GM12801 (cell line): Measurements from ENCODE around the gene EXOC2.

Experiments used
- CTCF ChIP-seq: IDR thresholded peaks from one replicate; pipeline ENCODE4 v1.5.1; 2011; ENCODE audit warnings: control low read depth; ENCODE audit not compliant: insufficient read length; ENCODE audit errors: extremely low read depth

Gene EXOC2

GRCh38 chr6:484746-485145 lies 208.2 kb downstream of the EXOC2 start:
- no peak for TF ChIP-seq CTCF

GRCh38 chr6:484086-484745 lies 208.7 kb downstream of the EXOC2 start:
- no peak for TF ChIP-seq CTCF

GRCh38 chr6:475314-475713 lies 217.6 kb downstream of the EXOC2 start:
- no peak for TF ChIP-seq CTCF

GRCh38 chr6:474453-475185 lies 218.3 kb downstream of the EXOC2 start:
- no peak for TF ChIP-seq CTCF

- no peak for TF ChIP-seq CTCF
Observed at GRCh38 chr6:473768-474452, 219.0 kb downstream of the EXOC2 start.

GRCh38 chr6:473356-473755 lies 219.6 kb downstream of the EXOC2 start:
- no peak for TF ChIP-seq CTCF

GRCh38 chr6:470901-471448 lies 222.0 kb downstream of the EXOC2 start:
- no peak for TF ChIP-seq CTCF
